Ovary (tissue), 9 donors: ENCODE measurements around the gene SUPT20H. TPM values are rescaled to one million over a fixed set of nuclear protein-coding genes. Genes with fewer than 3 reads are reported as not detected.

Experiments used
- DNase-seq, 5 donors: peaks; one replicate each; pipeline ENCODE4 v3.0.0-alpha.2; 2019 to 2020
- H3K27ac ChIP-seq, 2 donors: fragments of 200-600 bp; one replicate each; pipeline versions ENCODE4 v1.5.1 to v1.8.0; 2019 to 2022
- H3K27me3 ChIP-seq: fragments of 200-600 bp; one replicate; pipeline ENCODE4 v1.8.0; 2022
- H3K36me3 ChIP-seq: fragments of 200-600 bp; sonication (generic); one replicate; pipeline ENCODE4 v1.5.1; 2019
- H3K4me1 ChIP-seq: one replicate; pipeline ENCODE4 v1.8.1; 2013; ENCODE audit warnings: mild to moderate bottlenecking, moderate library complexity; ENCODE audit not compliant: insufficient read depth
- H3K4me3 ChIP-seq: fragments of 200-600 bp; sonication (generic); one replicate; pipeline ENCODE4 v1.5.1; 2017
- H3K9me3 ChIP-seq, 2 donors: fragments of 200-600 bp in 1 of 2; sonication (generic) in 1 of 2; one replicate each; pipeline versions ENCODE4 v1.5.1 to v1.8.1; 2013 to 2019; ENCODE audit warnings: mild to moderate bottlenecking in 1 of 2, moderate library complexity in 1 of 2
- EP300 ChIP-seq: sonication (generic); formaldehyde crosslinking; IDR thresholded peaks from one replicate; pipeline ENCODE4 v1.6.1; 2017; ENCODE audit warnings: antibody characterized with exemption
- POLR2A ChIP-seq: fragments of 450-650 bp; IDR thresholded peaks from one replicate; pipeline ENCODE4 v1.6.1; 2017; ENCODE audit warnings: antibody characterized with exemption, mild to moderate bottlenecking, moderate library complexity
- WGBS, 3 donors: extraction: QIAGEN DNeasy Blood & Tissue Kit in 1 of 3; methylation state at CpG; one replicate each; pipeline versions ENCODE4 v1.1.5 to v1.1.7; 2013 to 2017; 5-methylcytosine and 5-hydroxymethylcytosine counted together
- intact Hi-C, 4 donors: fragments of 100-400 bp; cut with DNase I; formaldehyde crosslinking; loops; one replicate each; pipeline versions ENCODE4 v1.11.0 to v1.15.1; 2022 to 2023
- polyA plus RNA-seq, 2 donors: library from polyadenylated mRNA; stranded (reverse); fragments of 200-250 nt in 1 of 2; fragments of 350-450 nt in 1 of 2; fragmentation: Illumina TruSeq in 1 of 2; extraction: RNeasy Lipid Tissue Mini Kit (QIAGEN cat#74804) in 1 of 2; gene quantifications; one replicate each; pipeline ENCODE4 v1.2.3, GENCODE V29; 2013 to 2014
- total RNA-seq, 7 donors: library from RNA; depleted of rRNA in 2 of 7; stranded (reverse); fragments of >200 nt in 2 of 7; fragmentation: NEBNext Ultra II Directional in 3 of 7; extraction: Animal tissue kit (Norgen Biotek cat#: 25700) in 3 of 7; gene quantifications; one replicate each; pipeline versions ENCODE4 v1.1.0 to v1.2.4, GENCODE V29; 2016 to 2023
- TF ChIP-seq, protein P1 (sequence below), 3 donors: fragments of 450-650 bp in 2 of 3; fragments of 200-600 bp in 1 of 3; IDR thresholded peaks; one replicate each; pipeline versions ENCODE4 v1.5.1 to v1.8.0; 2016 to 2022; ENCODE audit warnings: antibody characterized with exemption in 3 of 3, mild to moderate bottlenecking in 1 of 3
- donor health status: DM: no; HTN: no; CAD: no; lungs with moderate emphysema.
- donor health status: DM: no; HTN: no; CAD: no.
- donor health status: Bipolar disorder and iron deficiency.
- donor health status: DM: yes; HTN: yes; CAD: no.
- donor health status: DM: no; HTN: no; CAD: no.
- donor health status: DM: yes; HTN: yes; CAD: no.

SUPT20H gene
- total and polyA plus RNA-seq, 9 donors = 31.7 to 108 (median 50.9) TPM

DNA sequence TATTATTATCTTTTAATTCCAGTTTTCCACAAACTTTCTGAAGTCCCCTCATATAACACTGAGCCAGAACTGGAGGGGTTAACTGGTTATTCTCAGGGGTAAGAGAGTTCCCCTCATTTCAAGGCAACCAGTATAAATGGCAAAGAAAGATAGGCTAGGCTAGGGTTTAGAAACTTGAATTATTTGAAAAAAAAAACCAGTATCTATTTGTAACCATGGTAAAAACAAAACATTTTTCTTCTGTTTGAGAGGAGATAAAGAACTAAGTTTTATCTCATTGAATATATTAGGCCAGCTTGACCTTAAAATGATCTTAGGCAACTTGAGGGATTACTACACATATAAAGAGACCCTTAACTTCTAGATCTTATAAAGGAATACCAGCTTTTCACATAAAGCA is 19.6 kb downstream of the SUPT20H start:
- H3K36me3 ChIP-seq = no peaks in the 10 kb centered on the region
- TF ChIP-seq, protein P1, sequence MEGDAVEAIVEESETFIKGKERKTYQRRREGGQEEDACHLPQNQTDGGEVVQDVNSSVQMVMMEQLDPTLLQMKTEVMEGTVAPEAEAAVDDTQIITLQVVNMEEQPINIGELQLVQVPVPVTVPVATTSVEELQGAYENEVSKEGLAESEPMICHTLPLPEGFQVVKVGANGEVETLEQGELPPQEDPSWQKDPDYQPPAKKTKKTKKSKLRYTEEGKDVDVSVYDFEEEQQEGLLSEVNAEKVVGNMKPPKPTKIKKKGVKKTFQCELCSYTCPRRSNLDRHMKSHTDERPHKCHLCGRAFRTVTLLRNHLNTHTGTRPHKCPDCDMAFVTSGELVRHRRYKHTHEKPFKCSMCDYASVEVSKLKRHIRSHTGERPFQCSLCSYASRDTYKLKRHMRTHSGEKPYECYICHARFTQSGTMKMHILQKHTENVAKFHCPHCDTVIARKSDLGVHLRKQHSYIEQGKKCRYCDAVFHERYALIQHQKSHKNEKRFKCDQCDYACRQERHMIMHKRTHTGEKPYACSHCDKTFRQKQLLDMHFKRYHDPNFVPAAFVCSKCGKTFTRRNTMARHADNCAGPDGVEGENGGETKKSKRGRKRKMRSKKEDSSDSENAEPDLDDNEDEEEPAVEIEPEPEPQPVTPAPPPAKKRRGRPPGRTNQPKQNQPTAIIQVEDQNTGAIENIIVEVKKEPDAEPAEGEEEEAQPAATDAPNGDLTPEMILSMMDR (IDR thresholded peaks at IDR 0.05) = no peak
- no peak for TF ChIP-seq EP300
- no peak for TF ChIP-seq POLR2A

GRCh38 chr13:37037241-37037640 is 22.2 kb downstream of the SUPT20H start:
- intact Hi-C loops = no loop called here
- no peaks in the 10 kb centered on the region for H3K9me3 ChIP-seq
- H3K27me3 ChIP-seq = no peaks in the 10 kb centered on the region
- WGBS, 3 donors = 94 to 98% (median 97%) methylated on average over 3 of the region's 3 CpGs
- H3K4me1 ChIP-seq = no peaks in the 10 kb centered on the region
- no peaks in the 10 kb centered on the region for H3K36me3 ChIP-seq
- DNase-seq = no peak
- H3K4me3 ChIP-seq = no peak overlapping the region
- TF ChIP-seq, protein P1 (IDR thresholded peaks at IDR 0.05) = no peak
- no peak for TF ChIP-seq POLR2A
- TF ChIP-seq EP300 = no peak
- no peak overlapping the region for H3K27ac ChIP-seq

More for the DNA sequence above, 19.6 kb downstream of the SUPT20H start:
- Histone ChIP-seq H3K4me1 (no peaks in the 10 kb centered on the region), H3K9me3 (no peaks in the 10 kb centered on the region), H3K27ac (no peak overlapping the region), H3K4me3 (no peak overlapping the region), H3K27me3 (no peaks in the 10 kb centered on the region)
- intact Hi-C loops = no loop called here
- DNase-seq = no peak

- no peak for DNase-seq
- intact Hi-C loops = no loop called here
- Histone ChIP-seq H3K27me3 (no peaks in the 10 kb centered on the region), H3K27ac (no peak overlapping the region), H3K4me1 (no peaks in the 10 kb centered on the region), H3K36me3 (no peaks in the 10 kb centered on the region), H3K4me3 (no peak overlapping the region), H3K9me3 (no peaks in the 10 kb centered on the region)
- TF ChIP-seq POLR2A (no peak), EP300 (no peak)
- TF ChIP-seq, protein P1 (IDR thresholded peaks at IDR 0.05) = no peak
- 93 to 96% (median 95%) methylated on average over 4 of the region's 4 CpGs for WGBS, 3 donors
Measured at GRCh38 chr13:37029617-37030016, 29.9 kb downstream of the SUPT20H start.

DNA sequence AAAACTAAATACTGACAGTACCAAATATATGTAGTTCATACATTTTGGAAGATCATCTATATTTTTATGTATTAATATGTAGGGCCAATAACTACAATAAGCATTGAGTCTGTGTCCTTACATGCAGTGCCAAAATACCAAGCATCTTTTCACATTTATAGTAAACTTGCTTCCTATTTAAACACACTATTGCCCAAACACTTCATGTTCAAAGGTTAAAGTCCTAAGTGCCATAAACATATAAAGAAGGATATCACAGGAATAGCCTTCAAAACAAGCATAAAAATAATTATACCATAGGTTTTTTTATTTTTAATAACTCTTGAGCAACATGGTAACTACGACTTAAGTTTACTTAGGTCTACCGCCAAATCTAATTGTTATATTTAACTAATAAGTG is 31.8 kb downstream of the SUPT20H start:
- Histone ChIP-seq H3K9me3 (no peaks in the 10 kb centered on the region), H3K4me1 (no peaks in the 10 kb centered on the region), H3K36me3 (no peaks in the 10 kb centered on the region), H3K27ac (no peak overlapping the region), H3K27me3 (no peaks in the 10 kb centered on the region), H3K4me3 (no peak overlapping the region)
- no peak for TF ChIP-seq POLR2A
- TF ChIP-seq, protein P1 (IDR thresholded peaks at IDR 0.05) = no peak
- no peak for TF ChIP-seq EP300
- 82 to 86% (median 84%) methylated on average over 2 of the region's 2 CpGs for WGBS, 3 donors
- DNase-seq = no peak
- intact Hi-C loops = no loop called here

DNA sequence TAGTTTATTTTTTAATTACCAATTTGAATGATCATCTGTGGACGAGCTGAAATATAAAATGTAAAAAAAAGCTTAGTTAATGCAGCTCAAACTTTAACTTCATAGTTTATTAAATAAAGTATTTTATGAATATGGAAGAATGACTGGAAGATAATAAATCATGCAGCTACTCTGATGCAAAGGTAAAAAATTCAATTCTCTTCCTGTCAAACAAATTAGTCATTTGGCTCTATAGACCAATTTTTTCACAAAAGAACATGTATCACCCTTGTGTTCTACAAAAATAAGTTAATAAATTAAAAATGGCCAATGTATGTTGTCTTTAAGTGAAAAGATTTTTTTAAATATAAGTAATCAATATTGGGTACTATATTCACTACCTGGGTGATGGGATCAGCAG is 32.7 kb downstream of the SUPT20H start:
- TF ChIP-seq EP300 (no peak), POLR2A (no peak)
- TF ChIP-seq, protein P1 (IDR thresholded peaks at IDR 0.05) = no peak
- Histone ChIP-seq H3K9me3 (no peaks in the 10 kb centered on the region), H3K4me3 (no peak overlapping the region), H3K4me1 (no peaks in the 10 kb centered on the region), H3K36me3 (no peaks in the 10 kb centered on the region), H3K27ac (no peak overlapping the region), H3K27me3 (no peaks in the 10 kb centered on the region)
- no peak for DNase-seq
- intact Hi-C loops = no loop called here
- WGBS, 3 donors = 95 to 99% (median 96%) methylated on average over 1 of the region's 1 CpG
